HG02678 (cell line): ENCODE measurements around the gene RTL5.

Source experiments
- ATAC-seq: cut with Tn5 transposase; IDR thresholded peaks from one replicate; pipeline ENCODE4 v1.9.1; 2021; ENCODE audit warnings: mild to moderate bottlenecking, moderate library complexity; ENCODE audit not compliant: unreplicated experiment

RTL5 gene

DNA sequence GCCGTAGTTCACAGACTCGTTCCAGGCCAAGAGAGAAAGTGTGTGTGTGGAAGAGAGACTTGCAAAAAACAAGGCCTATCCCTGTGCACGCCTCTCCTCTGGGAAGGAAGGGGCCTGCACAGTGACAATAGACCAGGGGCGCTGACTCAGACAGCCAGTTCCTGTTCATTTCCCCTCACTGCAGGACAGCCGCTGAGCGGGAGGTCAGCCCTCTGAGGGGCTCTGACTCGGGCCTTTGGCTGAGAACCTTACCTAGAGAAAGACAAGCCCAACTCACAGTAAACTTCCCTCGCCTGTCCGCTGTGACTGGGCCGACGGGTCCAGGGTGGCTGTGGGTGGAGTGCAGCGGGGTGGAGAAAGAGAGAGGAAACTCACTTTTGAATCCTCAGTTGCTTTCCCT lies 52.1 kb downstream of the RTL5 start:
- ATAC-seq, result no peak

DNA sequence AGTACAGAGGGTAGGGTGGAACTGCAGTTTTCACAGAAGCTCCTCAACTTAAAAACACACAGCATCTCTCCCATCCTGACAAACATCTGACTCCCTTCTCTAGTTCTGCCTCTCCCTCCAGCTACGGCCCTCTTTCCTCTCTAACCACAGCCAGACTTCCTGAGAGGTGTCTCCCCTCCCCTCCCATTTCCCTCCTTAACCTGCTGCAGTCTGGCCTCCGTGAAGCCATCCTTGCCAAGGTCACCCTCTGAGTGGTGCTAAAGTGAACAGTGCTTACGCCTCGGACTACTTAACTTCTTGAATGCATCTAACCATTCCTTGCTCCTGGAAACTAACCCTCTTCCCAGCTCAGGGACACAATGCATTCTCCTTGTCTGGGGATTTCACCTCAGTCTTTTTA lies 53.3 kb downstream of the RTL5 start:
- no peak for ATAC-seq
